ENCODE measurements around the gene PEX5L.

Gene PEX5L

GRCh38 chr3:179955286-179955685, 81.5 kb downstream of the PEX5L start:
- Histone ChIP-seq H3K4me3 (ENCODE audit: low read length) (no peak overlapping the region), H3K56ac (ENCODE audit: low read length) (no peak overlapping the region), H3K9ac (ENCODE audit: low read length) (no peak overlapping the region), H3K27ac (ENCODE audit: low read depth, low read length) (no peak overlapping the region), H3K23ac (ENCODE audit: low read length) (no peak overlapping the region), H3K36me3 (ENCODE audit: control insufficient read depth, insufficient read depth, low read length) (no peaks in the 10 kb centered on the region), H4K5ac (ENCODE audit: low read length) (no peak overlapping the region), H3K4me1 (ENCODE audit: control insufficient read depth, low read depth, low read length) (no peaks in the 10 kb centered on the region), H3K79me1 (ENCODE audit: low read length) (no peaks in the 10 kb centered on the region), H3K79me2 (ENCODE audit: control insufficient read depth, insufficient read depth, low read length) (no peaks in the 10 kb centered on the region), H3K18ac (ENCODE audit: low read length) (no peak overlapping the region), H3K4me2 (ENCODE audit: low read length) (no peak overlapping the region), H3K4ac (ENCODE audit: low read depth, low read length) (no peak overlapping the region), H2BK5ac (ENCODE audit: low read length) (no peak overlapping the region), H2AK5ac (ENCODE audit: low read length) (no peak overlapping the region), H2BK15ac (replicated peaks; ENCODE audit: low read depth) (no peak overlapping the region), H2BK120ac (ENCODE audit: low read depth, low read length) (no peak overlapping the region), H3K27me3 (ENCODE audit: insufficient read depth, low read length, poor library complexity) (no peaks in the 10 kb centered on the region), H4K8ac (ENCODE audit: low read depth, low read length) (no peak overlapping the region)
- DNase-seq, result no peak
- no CpG with 5 or more reads among the region's 5 CpGs for WGBS (ENCODE audit: extremely low coverage, insufficient coverage, low lambda C conversion rate)

GRCh38 chr3:179953993-179954870, 82.5 kb downstream of the PEX5L start:
- WGBS (ENCODE audit: extremely low coverage, insufficient coverage, low lambda C conversion rate), result no CpG with 5 or more reads among the region's 8 CpGs
- H3K56ac ChIP-seq (ENCODE audit: low read length), result no peak overlapping the region

GRCh38 chr3:179950840-179951239, 85.9 kb downstream of the PEX5L start:
- H3K9ac ChIP-seq (ENCODE audit: low read length), result no peak overlapping the region
- H3K36me3 ChIP-seq (ENCODE audit: control insufficient read depth, insufficient read depth, low read length), result no peaks in the 10 kb centered on the region
- no peak overlapping the region for H3K23ac ChIP-seq (ENCODE audit: low read length)
- WGBS (ENCODE audit: extremely low coverage, insufficient coverage, low lambda C conversion rate), result no CpG with 5 or more reads among the region's 5 CpGs
- H3K4ac ChIP-seq (ENCODE audit: low read depth, low read length), result no peak overlapping the region
- no peak overlapping the region for H2BK5ac ChIP-seq (ENCODE audit: low read length)
- H3K4me1 ChIP-seq (ENCODE audit: control insufficient read depth, low read depth, low read length), result no peaks in the 10 kb centered on the region
- H2AK5ac ChIP-seq (ENCODE audit: low read length), result no peak overlapping the region
- H3K27ac ChIP-seq (ENCODE audit: low read depth, low read length), result no peak overlapping the region
- no peak overlapping the region for H4K5ac ChIP-seq (ENCODE audit: low read length)
- no peak overlapping the region for H2BK15ac ChIP-seq (replicated peaks; ENCODE audit: low read depth)
- DNase-seq, result no peak
- H4K8ac ChIP-seq (ENCODE audit: low read depth, low read length), result no peak overlapping the region
- no peaks in the 10 kb centered on the region for H3K27me3 ChIP-seq (ENCODE audit: insufficient read depth, low read length, poor library complexity)
- H3K18ac ChIP-seq (ENCODE audit: low read length), result no peak overlapping the region
- no peak overlapping the region for H2BK120ac ChIP-seq (ENCODE audit: low read depth, low read length)
- no peak overlapping the region for H3K4me3 ChIP-seq (ENCODE audit: low read length)
- H3K4me2 ChIP-seq (ENCODE audit: low read length), result no peak overlapping the region
- no peaks in the 10 kb centered on the region for H3K79me2 ChIP-seq (ENCODE audit: control insufficient read depth, insufficient read depth, low read length)
- no peaks in the 10 kb centered on the region for H3K79me1 ChIP-seq (ENCODE audit: low read length)
- H3K56ac ChIP-seq (ENCODE audit: low read length), result no peak overlapping the region

More at GRCh38 chr3:179953993-179954870, 82.5 kb downstream of the PEX5L start:
- Histone ChIP-seq H3K27ac (ENCODE audit: low read depth, low read length) (no peak overlapping the region), H3K79me1 (ENCODE audit: low read length) (no peaks in the 10 kb centered on the region), H3K36me3 (ENCODE audit: control insufficient read depth, insufficient read depth, low read length) (no peaks in the 10 kb centered on the region), H4K8ac (ENCODE audit: low read depth, low read length) (no peak overlapping the region), H3K4me3 (ENCODE audit: low read length) (no peak overlapping the region), H3K4me1 (ENCODE audit: control insufficient read depth, low read depth, low read length) (no peaks in the 10 kb centered on the region), H2BK5ac (ENCODE audit: low read length) (no peak overlapping the region), H3K79me2 (ENCODE audit: control insufficient read depth, insufficient read depth, low read length) (no peaks in the 10 kb centered on the region), H3K4me2 (ENCODE audit: low read length) (no peak overlapping the region), H2BK15ac (replicated peaks; ENCODE audit: low read depth) (no peak overlapping the region), H3K23ac (ENCODE audit: low read length) (no peak overlapping the region), H3K9ac (ENCODE audit: low read length) (no peak overlapping the region), H3K18ac (ENCODE audit: low read length) (no peak overlapping the region), H2AK5ac (ENCODE audit: low read length) (no peak overlapping the region), H3K4ac (ENCODE audit: low read depth, low read length) (no peak overlapping the region), H2BK120ac (ENCODE audit: low read depth, low read length) (no peak overlapping the region), H4K5ac (ENCODE audit: low read length) (no peak overlapping the region), H3K27me3 (ENCODE audit: insufficient read depth, low read length, poor library complexity) (no peaks in the 10 kb centered on the region)
- DNase-seq, result no peak

- Histone ChIP-seq H3K4ac (ENCODE audit: low read depth, low read length) (no peak overlapping the region), H3K9ac (ENCODE audit: low read length) (no peak overlapping the region), H3K27ac (ENCODE audit: low read depth, low read length) (no peak overlapping the region), H2BK5ac (ENCODE audit: low read length) (no peak overlapping the region), H3K27me3 (ENCODE audit: insufficient read depth, low read length, poor library complexity) (no peaks in the 10 kb centered on the region), H4K8ac (ENCODE audit: low read depth, low read length) (no peak overlapping the region), H2AK5ac (ENCODE audit: low read length) (no peak overlapping the region), H3K18ac (ENCODE audit: low read length) (no peak overlapping the region), H3K23ac (ENCODE audit: low read length) (no peak overlapping the region), H3K36me3 (ENCODE audit: control insufficient read depth, insufficient read depth, low read length) (no peaks in the 10 kb centered on the region), H3K4me3 (ENCODE audit: low read length) (no peak overlapping the region), H3K79me1 (ENCODE audit: low read length) (no peaks in the 10 kb centered on the region), H2BK120ac (ENCODE audit: low read depth, low read length) (no peak overlapping the region), H3K56ac (ENCODE audit: low read length) (no peak overlapping the region), H3K4me2 (ENCODE audit: low read length) (no peak overlapping the region), H3K79me2 (ENCODE audit: control insufficient read depth, insufficient read depth, low read length) (no peaks in the 10 kb centered on the region), H4K5ac (ENCODE audit: low read length) (no peak overlapping the region), H2BK15ac (replicated peaks; ENCODE audit: low read depth) (no peak overlapping the region), H3K4me1 (ENCODE audit: control insufficient read depth, low read depth, low read length) (no peaks in the 10 kb centered on the region)
- DNase-seq, result no peak
- no CpG with 5 or more reads among the region's 2 CpGs for WGBS (ENCODE audit: extremely low coverage, insufficient coverage, low lambda C conversion rate)
Observed at GRCh38 chr3:179949869-179950268, 86.9 kb downstream of the PEX5L start.

GRCh38 chr3:179949412-179949811, 87.3 kb downstream of the PEX5L start:
- no peak for DNase-seq
- no peak overlapping the region for H3K4me3 ChIP-seq (ENCODE audit: low read length)
- no peaks in the 10 kb centered on the region for H3K79me2 ChIP-seq (ENCODE audit: control insufficient read depth, insufficient read depth, low read length)
- H3K9ac ChIP-seq (ENCODE audit: low read length), result no peak overlapping the region
- H4K8ac ChIP-seq (ENCODE audit: low read depth, low read length), result no peak overlapping the region
- no peaks in the 10 kb centered on the region for H3K27me3 ChIP-seq (ENCODE audit: insufficient read depth, low read length, poor library complexity)
- WGBS (ENCODE audit: extremely low coverage, insufficient coverage, low lambda C conversion rate), result no CpG with 5 or more reads among the region's 1 CpG
- no peaks in the 10 kb centered on the region for H3K79me1 ChIP-seq (ENCODE audit: low read length)
- no peak overlapping the region for H3K18ac ChIP-seq (ENCODE audit: low read length)
- H3K4ac ChIP-seq (ENCODE audit: low read depth, low read length), result no peak overlapping the region
- H4K5ac ChIP-seq (ENCODE audit: low read length), result no peak overlapping the region
- no peak overlapping the region for H3K27ac ChIP-seq (ENCODE audit: low read depth, low read length)
- H3K23ac ChIP-seq (ENCODE audit: low read length), result no peak overlapping the region
- H2BK5ac ChIP-seq (ENCODE audit: low read length), result no peak overlapping the region
- no peak overlapping the region for H3K4me2 ChIP-seq (ENCODE audit: low read length)
- no peak overlapping the region for H3K56ac ChIP-seq (ENCODE audit: low read length)
- no peak overlapping the region for H2AK5ac ChIP-seq (ENCODE audit: low read length)
- no peaks in the 10 kb centered on the region for H3K36me3 ChIP-seq (ENCODE audit: control insufficient read depth, insufficient read depth, low read length)
- no peaks in the 10 kb centered on the region for H3K4me1 ChIP-seq (ENCODE audit: control insufficient read depth, low read depth, low read length)
- no peak overlapping the region for H2BK15ac ChIP-seq (replicated peaks; ENCODE audit: low read depth)
- no peak overlapping the region for H2BK120ac ChIP-seq (ENCODE audit: low read depth, low read length)

- H2BK120ac ChIP-seq (ENCODE audit: low read depth, low read length), result no peak overlapping the region
- H4K5ac ChIP-seq (ENCODE audit: low read length), result no peak overlapping the region
- H3K27me3 ChIP-seq (ENCODE audit: insufficient read depth, low read length, poor library complexity), result no peaks in the 10 kb centered on the region
- no peak overlapping the region for H3K4me2 ChIP-seq (ENCODE audit: low read length)
- no peaks in the 10 kb centered on the region for H3K79me1 ChIP-seq (ENCODE audit: low read length)
- no peak overlapping the region for H3K23ac ChIP-seq (ENCODE audit: low read length)
- H3K36me3 ChIP-seq (ENCODE audit: control insufficient read depth, insufficient read depth, low read length), result no peaks in the 10 kb centered on the region
- WGBS (ENCODE audit: extremely low coverage, insufficient coverage, low lambda C conversion rate), result no CpG with 5 or more reads among the region's 7 CpGs
- H3K27ac ChIP-seq (ENCODE audit: low read depth, low read length), result no peak overlapping the region
- H3K9ac ChIP-seq (ENCODE audit: low read length), result no peak overlapping the region
- no peak overlapping the region for H4K8ac ChIP-seq (ENCODE audit: low read depth, low read length)
- no peak overlapping the region for H3K56ac ChIP-seq (ENCODE audit: low read length)
- no peak overlapping the region for H3K4me3 ChIP-seq (ENCODE audit: low read length)
- no peaks in the 10 kb centered on the region for H3K79me2 ChIP-seq (ENCODE audit: control insufficient read depth, insufficient read depth, low read length)
- no peaks in the 10 kb centered on the region for H3K4me1 ChIP-seq (ENCODE audit: control insufficient read depth, low read depth, low read length)
- no peak for DNase-seq
- no peak overlapping the region for H2BK15ac ChIP-seq (replicated peaks; ENCODE audit: low read depth)
- H2AK5ac ChIP-seq (ENCODE audit: low read length), result no peak overlapping the region
- H2BK5ac ChIP-seq (ENCODE audit: low read length), result no peak overlapping the region
- no peak overlapping the region for H3K18ac ChIP-seq (ENCODE audit: low read length)
- no peak overlapping the region for H3K4ac ChIP-seq (ENCODE audit: low read depth, low read length)
Observed at GRCh38 chr3:179948740-179949139, 88.0 kb downstream of the PEX5L start.
